Endothelial cell of umbilical vein (primary cell): ENCODE data around the gene GALNT17. TPM values are rescaled to one million over a fixed set of nuclear protein-coding genes. Genes with fewer than 3 reads are reported as not detected.

Experiments
- BruUV-seq: library from RNA; stranded (reverse); fragments of 400-500 nt; replicated peaks from 2 replicates; lab custom pipeline; 2021; lab: Mats Ljungman, UMichigan
- CTCF ChIA-PET: fragments of 300-600, 350-600 bp; sonication (Branson Sonifier 250); formaldehyde crosslinking; loops from one replicate; lab custom pipeline; 2021; ENCODE audit warnings: antibody characterized with exemption, inconsistent platforms; lab: Charles Lee
- POLR2A ChIA-PET: fragments of 300-600, 350-600 bp; sonication (Branson Sonifier 250); formaldehyde crosslinking; loops from one replicate; lab custom pipeline; 2021; ENCODE audit warnings: antibody characterized with exemption, inconsistent platforms; lab: Charles Lee
- DNase-seq: peaks from one replicate; pipeline ENCODE4 v3.0.0-alpha.2; 2011; ENCODE audit warnings: low read depth, low spot score
- FAIRE-seq: peaks from 2 replicates; lab custom pipeline; 2011; peaks lifted over from hg19 to GRCh38; lab: Jason Lieb, UNC
- H2AFZ ChIP-seq: 2 replicates; pipeline ENCODE4 v1.6.0; 2012; ENCODE audit warnings: low read depth, low read length, control low read depth, inconsistent platforms
- H3K27ac ChIP-seq: 2 replicates; pipeline ENCODE4 v1.5.1; 2011; ENCODE audit warnings: low read depth, mild to moderate bottlenecking, control low read depth, low read length, moderate library complexity; ENCODE audit not compliant: insufficient read depth
- H3K27me3 ChIP-seq, 2 experiments: 2 replicates each; pipeline versions ENCODE4 v1.6.0 to v1.6.1; 2011; ENCODE audit warnings: low read length in 2 of 2, mixed read lengths in 1 of 2; ENCODE audit not compliant: control insufficient read depth in 2 of 2, insufficient read depth in 2 of 2
- H3K36me3 ChIP-seq, 2 experiments: 2 replicates in 1 of 2; 3 replicates in 1 of 2; pipeline ENCODE4 v1.5.1; 2011; ENCODE audit warnings: low read length in 2 of 2, mild to moderate bottlenecking in 1 of 2, moderate library complexity in 1 of 2; ENCODE audit not compliant: control insufficient read depth in 2 of 2, insufficient read depth in 2 of 2; ENCODE audit errors: extremely low read depth in 1 of 2
- H3K4me1 ChIP-seq: 3 replicates; pipeline ENCODE4 v1.5.1; 2011; ENCODE audit warnings: mild to moderate bottlenecking, low read length; ENCODE audit not compliant: control insufficient read depth, insufficient read depth; ENCODE audit errors: extremely low read depth
- H3K4me2 ChIP-seq: 2 replicates; pipeline ENCODE4 v1.6.1; 2011; ENCODE audit warnings: low read length, control low read depth, mixed read lengths; ENCODE audit not compliant: insufficient read depth
- H3K4me3 ChIP-seq, 3 experiments: fragments of 200-600 bp in 1 of 3; sonication (generic), shearing (Covaris generic) in 1 of 3; replicated peaks in 1 of 3; 2 replicates each; pipeline ENCODE4 v1.5.1; 2011 to 2016; ENCODE audit warnings: control low read depth in 3 of 3, low read length in 3 of 3, mild to moderate bottlenecking in 2 of 3, inconsistent platforms in 1 of 3, low read depth in 1 of 3, moderate library complexity in 1 of 3; ENCODE audit not compliant: insufficient read depth in 1 of 3
- H3K79me2 ChIP-seq: 2 replicates; pipeline ENCODE4 v1.6.0; 2012; ENCODE audit warnings: low read length, inconsistent platforms; ENCODE audit not compliant: control insufficient read depth, insufficient read depth
- H3K9ac ChIP-seq: replicated peaks from 2 replicates; pipeline ENCODE3; 2011; ENCODE audit warnings: low read length, control low read depth; ENCODE audit not compliant: insufficient read depth; ENCODE audit errors: extremely low read depth
- H3K9me1 ChIP-seq: replicated peaks from 3 replicates; pipeline ENCODE4 v1.6.0; 2011; ENCODE audit warnings: mild to moderate bottlenecking, low read length; ENCODE audit not compliant: control insufficient read depth, insufficient read depth; ENCODE audit errors: extremely low read depth
- H3K9me3 ChIP-seq: replicated peaks from 2 replicates; pipeline ENCODE4 v1.5.1; 2012; ENCODE audit warnings: low read length, inconsistent platforms; ENCODE audit not compliant: control insufficient read depth, insufficient read depth
- H4K20me1 ChIP-seq: replicated peaks from 2 replicates; pipeline ENCODE3; 2011; ENCODE audit warnings: mild to moderate bottlenecking, low read length; ENCODE audit not compliant: control insufficient read depth, insufficient read depth; ENCODE audit errors: extremely low read depth
- CTCF ChIP-seq, 2 donors: IDR thresholded peaks; 1 replicate in 1 of 2; 2 replicates in 1 of 2; pipeline ENCODE4 v1.5.1; 2011; ENCODE audit warnings: low read length in 2 of 2, mild to moderate bottlenecking in 2 of 2, moderate library complexity in 2 of 2, control low read depth in 1 of 2, inconsistent platforms in 1 of 2, low read depth in 1 of 2; ENCODE audit not compliant: insufficient read depth in 1 of 2; ENCODE audit errors: extremely low read depth in 1 of 2
- EZH2 ChIP-seq: IDR thresholded peaks from 2 replicates; pipeline ENCODE4 v1.6.1; 2012; ENCODE audit warnings: borderline replicate concordance, low read depth, mild to moderate bottlenecking, moderate library complexity, low read length, inconsistent platforms; ENCODE audit not compliant: severe bottlenecking
- FOS ChIP-seq: IDR thresholded peaks from 2 replicates; pipeline ENCODE4 v1.6.1; 2011; ENCODE audit warnings: mild to moderate bottlenecking, low read length, moderate library complexity, borderline replicate concordance; ENCODE audit not compliant: insufficient read depth
- GATA2 ChIP-seq: IDR thresholded peaks from 2 replicates; pipeline ENCODE4 v1.7.0; 2011; ENCODE audit warnings: low read depth, mild to moderate bottlenecking, moderate library complexity, mixed read lengths, low read length; ENCODE audit not compliant: insufficient read length, insufficient read depth
- JUN ChIP-seq: IDR thresholded peaks from 2 replicates; pipeline ENCODE4 v1.6.1; 2011; ENCODE audit warnings: borderline replicate concordance, low read depth; ENCODE audit not compliant: insufficient read length, insufficient read depth
- MAX ChIP-seq: IDR thresholded peaks from 2 replicates; pipeline ENCODE4 v1.6.1; 2011; ENCODE audit not compliant: insufficient read depth, insufficient read length
- MYC ChIP-seq: IDR thresholded peaks from one replicate; pipeline ENCODE4 v1.6.1; 2011; ENCODE audit warnings: mild to moderate bottlenecking, low read depth, low read length
- POLR2A ChIP-seq: IDR thresholded peaks from 2 replicates; pipeline ENCODE4 v1.6.1; 2012; ENCODE audit warnings: low read depth, mild to moderate bottlenecking, control low read depth, low read length
- POLR2AphosphoS5 ChIP-seq: IDR thresholded peaks from 2 replicates; pipeline ENCODE4 v1.6.1; 2012; ENCODE audit warnings: low read depth, mild to moderate bottlenecking, control low read depth, low read length, moderate library complexity; ENCODE audit not compliant: insufficient read depth
- dilution Hi-C: fragments of 300-500 bp; cut with MboI; formaldehyde crosslinking; loops from one replicate; pipeline ENCODE4 v1.15.0; 2019; ENCODE audit warnings: low sequenced_read_pairs; ENCODE audit not compliant: extremely low pct_ligation_motif_present
- intact Hi-C: fragments of 100-400 bp; cut with micrococcal nuclease; formaldehyde crosslinking; loops from one replicate; pipeline ENCODE4 v1.10.0; 2022
- polyA plus RNA-seq, 4 experiments: library from polyadenylated mRNA; depleted of rRNA in 3 of 4; stranded (reverse) in 3 of 4; unstranded in 1 of 4; fragments of >200 nt; gene quantifications; 2 replicates each; pipeline versions ENCODE4 v1.2.1 to v1.2.3, GENCODE V29; 2011 to 2012; ENCODE audit warnings: missing spikeins in 1 of 4
- total RNA-seq: library from RNA; stranded (reverse); gene quantifications from 2 replicates; pipeline ENCODE4 v1.2.3, GENCODE V29; 2021

GALNT17 gene
- total and polyA plus RNA-seq, 2 donors (not counting 3 experiments of a cell fraction or from before 2014, with no cell fraction given) = not detected

- Histone ChIP-seq H3K9ac (no peak overlapping the region), H4K20me1 (no peaks in the 10 kb centered on the region), H3K79me2 (no peaks in the 10 kb centered on the region), H3K4me1 (no peaks in the 10 kb centered on the region), H3K36me3 (no peaks in the 10 kb centered on the region), H3K4me2 (no peak overlapping the region), H3K9me3 (no peaks in the 10 kb centered on the region), H2AFZ (no peak overlapping the region), H3K4me3 (no peak overlapping the region), H3K27me3 (no peaks in the 10 kb centered on the region), H3K9me1 (no peaks in the 10 kb centered on the region), H3K27ac (no peak overlapping the region)
- intact Hi-C loops = no loop called here
- no TSS peak for BruUV-seq
- dilution Hi-C loops = no loop called here
- TF ChIP-seq GATA2 = no peak
- TF ChIP-seq CTCF (IDR thresholded peaks at IDR 0.05; ENCODE audit: extremely low read depth in 1 of 2, insufficient read depth in 1 of 2, low read depth in 1 of 2, low read length in 2 of 2) = no peak
- no peak for TF ChIP-seq POLR2A
- no peak for TF ChIP-seq POLR2AphosphoS5
- TF ChIP-seq FOS = no peak
- TF ChIP-seq EZH2 = no peak
- TF ChIP-seq MAX = no peak
- no peak for TF ChIP-seq MYC
- TF ChIP-seq JUN = no peak
- no peak for DNase-seq
- FAIRE-seq = no peak
- ChIA-PET POLR2A (no interaction called here), CTCF (no interaction called here)
These were observed 312.2 kb downstream of the GALNT17 start for GRCh38 chr7:71444130-71444529.
